ENCODE data around the gene OXCT2. TPM values are rescaled to one million over a fixed set of nuclear protein-coding genes. Genes with fewer than 3 reads are reported as not detected.
"Not testable (repeated sequence)": the region's sequence is repeated elsewhere in the genome, so short reads cannot be mapped to it uniquely, and the experiment has no call there.

The OXCT2 gene
- total RNA-seq, 2 experiments from 2014 or later, result 2.8 to 3.4 TPM

- CTCF ChIA-PET, result not testable (repeated sequence)
- POLR2A ChIA-PET, result interaction anchor here (0.6 kb wide), 1 partner anchor 79 kb away, joined by 3 read pairs; the partner anchor contains the start of gene HPCAL4
Observed at GRCh38 chr1:39770100-39771021, 787 bp downstream of the OXCT2 start.

- CTCF ChIA-PET, POLR2A ChIA-PET: not testable (repeated sequence)
Observed at GRCh38 chr1:39769502-39769901, 1.6 kb downstream of the OXCT2 start.

GRCh38 chr1:39766466-39766865 lies 4.7 kb downstream of the OXCT2 start:
- POLR2A ChIA-PET, CTCF ChIA-PET: not testable (repeated sequence)

DNA sequence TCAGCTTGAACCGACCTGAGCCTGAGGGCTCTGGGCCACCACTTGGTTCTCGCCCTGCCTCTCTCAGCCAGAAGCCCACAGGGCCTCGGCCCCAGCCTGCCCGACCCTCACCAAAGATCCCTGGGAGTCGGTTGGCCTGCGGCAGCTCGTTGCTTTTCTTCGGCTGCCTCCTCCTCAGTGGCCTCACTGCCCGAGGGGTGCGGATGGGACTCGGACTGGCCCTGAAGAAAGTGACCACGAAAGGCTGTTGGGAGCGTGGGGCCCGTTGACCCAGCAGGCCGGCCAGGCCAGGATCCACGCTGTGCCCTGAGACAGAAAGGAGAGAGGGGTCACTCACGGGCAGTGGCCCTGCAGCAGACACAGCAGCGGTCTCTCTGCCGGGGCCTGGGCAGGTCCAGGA lies 6.6 kb downstream of the OXCT2 start:
- POLR2A ChIA-PET, CTCF ChIA-PET: not testable (repeated sequence)

DNA sequence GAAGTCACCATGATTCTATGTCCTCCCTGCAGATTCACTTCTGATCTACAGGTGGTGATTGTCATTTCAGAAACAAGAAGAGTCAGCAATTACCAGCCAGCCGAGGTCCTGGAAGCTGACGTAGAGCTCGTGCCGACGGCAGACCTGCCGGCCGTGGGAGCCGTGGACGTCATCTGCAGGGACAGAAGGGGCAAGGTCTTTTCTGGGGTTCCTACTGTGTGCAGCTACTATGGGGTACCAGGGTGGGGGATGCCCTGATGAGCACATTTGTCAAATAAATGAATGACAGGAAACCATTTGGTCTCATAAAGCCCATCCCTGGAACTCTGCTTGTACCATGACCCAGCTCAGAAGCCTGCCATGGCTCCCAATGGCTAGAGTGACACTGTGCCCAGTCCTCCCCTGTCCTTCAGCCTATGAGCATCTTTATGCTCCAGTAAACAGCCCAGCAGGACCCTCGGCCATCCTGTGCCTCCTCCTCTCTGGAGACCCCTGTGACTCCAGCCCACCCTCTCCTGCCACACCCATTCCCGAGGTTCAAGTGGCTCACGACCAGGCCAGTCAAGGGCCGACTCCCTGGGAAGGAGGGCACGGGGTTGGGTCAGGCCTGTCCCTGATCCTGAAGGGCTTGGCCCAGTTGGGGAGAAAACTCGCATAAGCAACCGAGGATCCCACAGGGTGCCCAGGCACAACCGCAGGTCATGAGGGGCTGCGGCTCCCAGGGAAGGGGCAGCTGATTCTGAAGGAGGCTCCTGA lies 7.4 kb downstream of the OXCT2 start:
- POLR2A ChIA-PET, CTCF ChIA-PET: not testable (repeated sequence)

DNA sequence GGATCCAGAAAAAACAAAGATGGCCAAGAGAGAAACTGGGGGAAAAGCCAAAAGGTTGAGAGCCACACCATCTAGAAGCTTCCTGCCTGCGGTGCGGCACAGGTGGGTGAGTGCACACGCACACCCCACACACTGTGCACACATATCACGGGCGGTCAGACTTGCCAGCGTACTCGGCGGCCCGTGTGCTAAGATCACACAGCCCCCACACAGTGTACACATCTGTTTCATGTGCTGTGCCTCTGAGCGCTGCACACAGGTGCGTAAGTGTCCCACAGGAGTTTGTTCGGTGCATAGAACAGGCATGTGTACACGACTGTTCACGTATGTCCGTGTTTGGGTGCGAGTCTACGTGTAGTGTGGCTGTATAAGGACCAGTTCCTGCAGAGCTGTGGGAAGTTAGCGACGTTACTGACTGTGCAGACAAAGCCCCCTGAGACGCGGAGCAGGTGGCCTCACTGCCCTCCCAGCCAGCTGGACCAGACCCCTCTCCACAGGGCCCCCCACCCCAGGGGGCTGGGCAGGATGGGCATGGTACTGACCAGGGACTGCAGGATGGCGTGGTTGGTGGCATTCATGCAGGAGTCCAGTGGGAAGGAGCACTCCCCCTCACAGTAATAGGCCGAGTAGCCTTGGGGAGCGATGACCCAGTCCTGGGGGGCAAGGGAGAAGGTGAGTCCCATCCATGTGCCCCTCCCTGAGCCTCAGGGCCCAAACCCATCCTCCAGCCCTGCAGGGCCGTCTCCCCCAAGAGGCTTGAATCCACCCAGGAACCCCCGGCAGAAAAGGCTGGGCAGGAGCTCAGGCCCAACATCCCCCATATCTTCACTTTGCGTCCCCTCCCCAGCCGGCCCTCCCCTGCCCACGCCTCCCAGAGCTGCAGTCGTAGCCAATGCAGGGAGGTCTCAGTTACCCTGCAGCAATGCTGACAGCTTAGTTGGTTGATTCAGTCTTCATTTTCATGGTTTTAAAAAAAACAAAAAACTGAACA lies 8.3 kb downstream of the OXCT2 start:
- POLR2A ChIA-PET, result no interaction called here
- CTCF ChIA-PET, result no interaction called here

DNA sequence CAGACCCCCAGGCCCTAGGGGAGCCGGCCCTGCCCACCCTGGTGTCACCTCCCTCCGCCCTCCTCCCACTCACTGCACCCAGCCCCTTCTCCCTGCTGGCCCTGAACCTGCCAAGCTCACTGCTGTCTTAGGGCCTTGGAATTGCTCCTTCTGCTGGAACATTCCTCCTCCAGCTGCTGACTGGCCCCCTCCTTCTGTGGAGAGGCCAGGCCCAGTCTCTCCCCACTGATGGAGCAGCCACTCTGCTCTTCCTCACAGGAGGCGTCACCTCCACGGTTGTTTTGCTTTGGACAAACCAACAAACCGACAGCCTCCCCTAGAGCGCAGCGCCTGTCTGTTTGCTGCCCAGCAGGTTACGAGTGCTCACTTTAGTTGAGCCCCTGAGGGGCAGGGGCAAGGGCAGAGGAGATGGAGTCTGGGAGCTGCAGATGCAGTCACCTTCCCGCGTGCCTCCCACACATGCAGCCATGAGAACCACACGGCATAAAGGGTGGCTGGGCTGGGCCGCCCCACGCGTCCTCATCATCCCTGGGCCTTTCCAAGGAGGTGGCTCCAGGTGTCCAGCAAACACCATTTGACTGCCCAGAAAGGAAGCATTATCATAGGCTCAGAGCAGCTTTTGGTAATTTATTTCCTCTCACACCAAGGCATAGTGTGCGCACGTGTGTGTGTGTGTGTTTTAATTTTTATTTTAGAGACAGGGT lies 9.4 kb downstream of the OXCT2 start:
- ChIA-PET CTCF (no interaction called here), POLR2A (no interaction called here)

GRCh38 chr1:39761016-39761415 lies 10.1 kb downstream of the OXCT2 start:
- POLR2A ChIA-PET, result no interaction called here
- CTCF ChIA-PET, result no interaction called here

DNA sequence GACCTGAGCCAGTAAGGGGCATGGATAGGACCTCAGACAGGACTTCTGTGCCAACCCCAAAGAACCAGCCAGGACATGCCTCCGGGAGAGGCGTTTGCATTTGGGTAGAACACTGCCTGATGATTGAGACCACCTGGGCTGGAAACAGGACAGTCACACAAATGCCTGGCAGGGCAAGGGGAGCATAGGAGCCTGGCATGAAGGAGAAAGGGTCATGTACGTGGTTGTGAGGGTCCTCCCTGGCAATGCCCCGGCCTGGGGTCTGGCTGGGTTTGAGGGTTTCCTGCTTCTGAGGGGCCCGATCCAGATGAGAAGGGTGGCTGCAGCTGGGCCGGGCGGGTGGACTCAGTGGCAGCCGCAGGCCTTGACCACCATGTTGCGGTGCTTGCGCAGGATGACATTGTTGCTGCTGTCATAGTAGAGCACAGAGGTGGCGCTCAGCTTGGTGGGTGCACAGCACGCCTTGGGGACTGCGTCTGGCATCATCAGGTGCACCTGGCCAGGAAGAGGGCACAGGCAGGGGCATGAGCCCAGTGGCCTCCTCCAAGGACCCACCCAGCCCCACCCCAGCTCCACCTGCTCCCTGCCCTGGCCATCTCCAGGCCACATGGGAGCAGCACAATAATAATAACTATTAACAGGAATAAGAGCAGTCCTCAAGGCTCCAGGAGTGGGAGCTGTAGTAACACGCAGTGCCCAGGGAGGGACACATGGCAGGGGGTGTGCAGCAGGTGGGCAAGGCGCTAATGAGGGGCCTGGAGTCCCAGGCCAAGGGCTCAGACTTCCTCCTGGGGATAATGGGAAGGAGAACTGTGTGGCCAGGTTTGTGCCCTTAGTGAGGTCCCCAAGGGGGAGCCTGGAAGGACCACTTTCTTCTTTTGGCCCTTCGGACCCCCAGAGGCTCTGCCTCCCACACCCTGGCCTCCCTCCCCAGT lies 10.8 kb downstream of the OXCT2 start:
- ChIA-PET CTCF (no interaction called here), POLR2A (no interaction called here)

DNA sequence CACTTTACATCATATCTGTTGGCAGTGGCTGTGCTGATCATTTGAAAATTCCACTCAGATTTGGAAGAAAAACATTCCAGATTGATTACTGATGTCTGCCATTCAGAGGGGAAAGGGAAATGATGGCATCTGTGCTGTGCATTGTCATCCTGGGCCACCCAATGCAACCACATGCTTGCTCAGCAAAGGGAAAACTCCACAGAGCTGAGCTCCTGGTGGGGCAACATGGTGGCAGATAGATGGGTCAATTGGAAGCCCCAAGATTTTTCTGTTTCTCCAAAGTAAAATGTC lies 11.8 kb downstream of the OXCT2 start:
- ChIA-PET POLR2A (no interaction called here), CTCF (no interaction called here)

DNA sequence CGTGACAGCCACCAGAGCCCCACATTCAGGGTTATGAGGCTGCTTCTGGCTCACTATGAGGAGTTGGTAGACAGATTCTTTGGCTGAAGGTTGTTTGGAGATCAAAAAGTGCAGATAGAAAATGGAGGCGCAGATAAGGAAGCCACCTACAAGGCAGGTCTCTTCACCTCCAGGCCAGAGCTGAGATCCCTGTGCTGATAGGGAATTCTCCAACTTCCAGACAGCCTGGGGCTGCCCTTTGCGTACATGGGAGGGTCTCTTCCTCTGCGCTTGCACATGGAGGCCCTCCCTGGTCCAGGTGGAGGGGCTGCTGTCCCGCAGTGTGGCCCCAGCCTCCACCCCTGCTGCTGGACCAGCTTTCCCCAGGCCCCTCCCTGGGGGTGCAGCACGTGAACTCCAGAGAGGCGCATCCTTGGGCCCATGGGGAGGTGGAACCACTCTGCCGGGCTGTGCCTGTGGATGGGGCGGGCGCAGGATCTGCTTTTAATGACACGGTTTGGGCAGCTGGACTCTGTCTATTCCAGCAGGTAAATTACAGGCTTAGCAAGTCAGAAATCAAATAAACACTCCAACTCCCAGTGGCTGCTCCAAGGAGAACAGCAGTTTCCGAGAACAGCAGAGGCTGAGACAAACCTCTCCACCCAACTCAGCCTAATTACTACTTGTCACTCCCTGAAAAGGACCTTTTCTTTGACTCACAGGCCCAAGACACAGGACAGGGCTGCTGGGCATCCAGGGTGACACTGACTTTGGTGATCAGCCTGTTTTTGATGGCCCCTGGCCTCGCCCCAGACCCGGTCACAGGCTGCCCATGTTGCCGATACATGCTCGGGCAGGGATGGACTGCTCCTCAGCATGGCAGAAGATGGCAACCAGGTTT lies 12.4 kb downstream of the OXCT2 start:
- POLR2A ChIA-PET, result no interaction called here
- CTCF ChIA-PET, result no interaction called here

DNA sequence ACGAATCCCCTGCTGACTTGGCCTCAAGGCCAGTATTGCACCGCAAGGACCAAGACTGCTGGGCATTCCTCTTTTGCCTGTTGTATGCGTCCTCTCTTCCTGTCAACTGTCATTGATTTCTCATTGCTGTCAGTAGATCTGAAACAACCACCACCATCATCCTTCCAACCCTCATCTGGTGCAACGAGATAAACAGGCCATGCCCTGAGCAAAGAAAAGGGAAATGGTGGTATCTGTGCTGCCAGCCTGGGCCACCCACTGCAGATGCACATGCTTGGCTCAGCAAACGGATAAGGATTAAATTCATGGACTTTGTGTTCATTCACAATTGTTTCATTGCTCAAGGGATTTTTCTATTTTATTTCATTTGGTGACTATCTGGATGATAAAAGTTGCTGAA lies 13.6 kb downstream of the OXCT2 start:
- CTCF ChIA-PET, result no interaction called here
- POLR2A ChIA-PET, result no interaction called here

DNA sequence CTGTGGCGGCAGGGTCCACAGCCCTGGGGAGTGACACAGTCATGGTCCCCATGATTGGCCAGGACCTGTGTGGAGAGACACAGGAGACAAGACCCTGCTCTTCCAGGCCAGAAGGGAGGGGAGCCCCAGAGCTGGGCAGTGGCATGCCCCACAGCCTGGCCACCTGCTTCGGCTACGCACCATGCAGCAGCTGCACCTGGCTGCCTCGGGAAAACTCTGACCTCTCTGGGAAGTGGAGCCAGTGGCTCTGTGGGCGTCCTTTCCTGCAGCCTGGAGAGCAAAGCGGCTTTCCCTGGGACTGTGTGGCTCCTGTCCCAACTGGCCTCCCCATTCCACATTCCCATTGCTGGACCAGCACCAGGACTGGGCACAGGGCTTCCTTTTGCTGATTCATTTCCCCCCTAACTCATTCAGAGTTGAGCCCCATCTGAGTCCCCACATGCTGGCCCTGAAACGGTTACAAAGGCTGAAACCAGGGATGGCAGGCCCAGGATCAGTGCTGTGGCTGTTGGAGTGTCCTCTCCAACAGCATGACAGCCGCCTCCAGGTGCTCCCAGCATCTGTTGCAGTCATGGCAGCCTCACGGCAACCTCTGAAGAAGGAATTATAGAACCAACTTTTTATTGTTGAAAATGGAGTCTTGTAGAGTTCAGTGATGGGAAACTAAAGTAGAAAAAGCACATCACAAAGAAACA lies 15.0 kb downstream of the OXCT2 start:
- ChIA-PET POLR2A (no interaction called here), CTCF (no interaction called here)

GRCh38 chr1:39754906-39755504 lies 16.1 kb downstream of the OXCT2 start:
- CTCF ChIA-PET, result no interaction called here
- POLR2A ChIA-PET, result no interaction called here

DNA sequence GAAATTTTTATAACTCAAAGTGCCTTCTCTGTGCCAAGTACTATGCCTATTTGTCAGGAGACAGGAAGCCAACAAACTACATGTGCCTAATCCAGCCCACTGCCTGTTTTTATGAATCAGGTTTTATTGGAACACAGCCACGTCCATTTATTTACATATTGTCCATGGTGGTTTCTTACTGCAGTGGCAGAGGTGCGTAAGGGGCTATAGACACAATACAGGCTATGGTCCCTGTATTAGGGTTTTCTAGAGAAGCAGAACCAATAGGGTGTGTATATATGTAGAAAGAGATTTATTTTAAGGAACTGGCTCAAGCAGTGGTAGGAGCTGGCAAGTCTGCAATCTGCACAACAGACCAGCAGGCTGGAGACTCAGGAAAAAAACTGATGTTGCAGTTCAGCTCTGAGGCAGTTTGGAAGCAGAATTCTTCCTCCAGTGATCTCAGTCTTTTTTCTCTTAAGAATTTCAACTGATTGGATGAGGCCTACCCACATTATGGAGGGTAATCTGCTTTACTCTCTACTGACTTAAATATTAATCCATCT lies 17.1 kb downstream of the OXCT2 start:
- ChIA-PET POLR2A (no interaction called here), CTCF (no interaction called here)

DNA sequence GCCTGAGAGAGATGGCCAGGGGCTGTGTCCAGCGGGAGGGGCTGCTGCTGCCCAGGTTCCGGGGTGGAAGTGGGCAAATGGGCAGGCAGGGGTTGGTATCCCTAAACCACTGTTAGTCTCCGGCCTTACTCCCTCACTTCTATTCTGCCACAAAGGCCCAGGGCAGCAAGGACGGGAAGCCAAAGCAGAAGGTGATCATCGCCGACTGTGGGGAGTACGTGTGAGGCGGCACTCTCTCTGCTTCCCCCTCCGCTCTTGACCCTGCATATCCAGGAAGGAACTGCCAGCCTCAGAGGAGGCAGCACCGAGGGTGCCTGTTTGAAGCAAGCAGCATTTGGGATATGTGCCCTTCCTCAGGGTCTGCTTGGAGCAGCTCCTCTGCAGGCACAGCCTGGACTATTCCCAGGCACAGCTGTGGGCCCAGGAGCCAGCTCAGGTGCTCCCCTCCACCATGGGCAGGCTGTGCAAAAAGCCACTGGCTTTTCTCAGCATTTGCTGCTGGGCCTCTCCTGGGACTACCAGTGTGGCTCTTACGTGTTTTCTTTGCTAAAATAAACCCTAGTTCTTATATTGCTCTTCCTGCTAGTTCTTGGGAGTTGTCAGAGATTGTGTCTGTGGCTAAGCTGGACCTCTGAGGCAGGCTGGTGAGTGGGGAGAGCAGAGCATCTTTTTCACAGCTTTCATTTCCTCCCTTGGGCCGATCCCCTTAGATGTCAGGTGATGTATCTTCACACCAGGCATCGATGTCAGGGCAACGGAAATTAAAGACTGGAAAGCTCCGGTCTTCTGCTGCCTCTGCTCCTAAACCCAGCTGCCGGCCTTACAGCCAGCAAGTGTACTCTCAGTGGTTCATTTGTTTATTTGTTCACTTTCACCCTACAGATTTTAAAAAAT lies 17.8 kb downstream of the OXCT2 start:
- ChIA-PET CTCF (no interaction called here), POLR2A (no interaction called here)
